Measurements from ENCODE around the gene PDLIM7. TPM values are rescaled to one million over a fixed set of nuclear protein-coding genes. Genes with fewer than 3 reads are reported as not detected.

Gene PDLIM7
- polyA plus RNA-seq, 1 donor (not counting 4 experiments of a cell fraction or from before 2014, with no cell fraction given): 48.5 TPM

DNA sequence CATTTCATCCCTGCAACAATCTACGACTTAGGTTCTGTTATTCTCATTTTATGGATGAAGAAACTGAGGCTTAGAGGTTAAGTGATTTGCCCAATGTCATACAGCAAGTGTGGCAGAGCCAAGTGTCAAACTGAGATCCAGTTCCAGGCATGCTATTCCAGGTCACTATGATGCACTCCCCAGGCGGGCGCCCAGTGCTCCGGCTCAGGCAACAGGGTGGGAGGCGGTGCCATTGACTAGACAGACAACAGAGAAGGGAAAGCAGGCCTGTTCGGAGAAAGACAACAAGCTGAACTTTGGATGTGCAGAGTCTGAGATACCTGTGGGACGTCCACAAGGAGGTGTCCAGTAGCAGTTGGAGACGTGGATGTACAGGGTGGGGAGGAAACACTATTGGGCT lies 30.2 kb upstream of the PDLIM7 start:
- DNase-seq (ENCODE audit: low read depth, low spot score): no peak
- H3K4me2 ChIP-seq (ENCODE audit: control insufficient read depth, extremely low read depth, insufficient read depth, low read depth, low read length): no peak overlapping the region
- TF ChIP-seq, protein P1, sequence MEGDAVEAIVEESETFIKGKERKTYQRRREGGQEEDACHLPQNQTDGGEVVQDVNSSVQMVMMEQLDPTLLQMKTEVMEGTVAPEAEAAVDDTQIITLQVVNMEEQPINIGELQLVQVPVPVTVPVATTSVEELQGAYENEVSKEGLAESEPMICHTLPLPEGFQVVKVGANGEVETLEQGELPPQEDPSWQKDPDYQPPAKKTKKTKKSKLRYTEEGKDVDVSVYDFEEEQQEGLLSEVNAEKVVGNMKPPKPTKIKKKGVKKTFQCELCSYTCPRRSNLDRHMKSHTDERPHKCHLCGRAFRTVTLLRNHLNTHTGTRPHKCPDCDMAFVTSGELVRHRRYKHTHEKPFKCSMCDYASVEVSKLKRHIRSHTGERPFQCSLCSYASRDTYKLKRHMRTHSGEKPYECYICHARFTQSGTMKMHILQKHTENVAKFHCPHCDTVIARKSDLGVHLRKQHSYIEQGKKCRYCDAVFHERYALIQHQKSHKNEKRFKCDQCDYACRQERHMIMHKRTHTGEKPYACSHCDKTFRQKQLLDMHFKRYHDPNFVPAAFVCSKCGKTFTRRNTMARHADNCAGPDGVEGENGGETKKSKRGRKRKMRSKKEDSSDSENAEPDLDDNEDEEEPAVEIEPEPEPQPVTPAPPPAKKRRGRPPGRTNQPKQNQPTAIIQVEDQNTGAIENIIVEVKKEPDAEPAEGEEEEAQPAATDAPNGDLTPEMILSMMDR (optimal IDR thresholded peaks at IDR 0.05 in 1 of 3, IDR thresholded peaks at IDR 0.05 in 1 of 3, conservative IDR thresholded peaks at IDR 0.05 in 1 of 3; ENCODE audit: extremely low read depth in 1 of 3, insufficient read depth in 2 of 3, low read length in 3 of 3): no peak
- no peak for TF ChIP-seq EZH2 (IDR thresholded peaks at IDR 0.05; ENCODE audit: low read length)
- no peaks in the 10 kb centered on the region for H3K9me1 ChIP-seq (ENCODE audit: control insufficient read depth, extremely low read depth, insufficient read depth, low read length)
- H3K9ac ChIP-seq (ENCODE audit: control insufficient read depth, extremely low read depth, insufficient read depth, low read length): no peak overlapping the region
- peaks cover 19% of the 10 kb centered on the region for H3K4me1 ChIP-seq (ENCODE audit: control insufficient read depth, extremely low read depth, insufficient read depth, low read length)
- no peak for FAIRE-seq
- H3K36me3 ChIP-seq (ENCODE audit: control insufficient read depth in 2 of 2, extremely low read depth in 1 of 2, insufficient read depth in 2 of 2, low read length in 2 of 2): peaks cover 57 to 58% of the 10 kb centered on the region in 2 experiments
- H3K9me3 ChIP-seq (ENCODE audit: control insufficient read depth, low read depth, low read length): no peaks in the 10 kb centered on the region
- H3K4me3 ChIP-seq (ENCODE audit: control insufficient read depth in 2 of 3, extremely low read depth in 1 of 3, insufficient read depth in 2 of 3, low read depth in 1 of 3, low read length in 3 of 3): no peak overlapping the region
- no peaks in the 10 kb centered on the region for H3K27me3 ChIP-seq (ENCODE audit: control insufficient read depth, extremely low read depth, insufficient read depth, low read length)
- no peaks in the 10 kb centered on the region for H3K79me2 ChIP-seq (ENCODE audit: control insufficient read depth, insufficient read depth, low read length)
- H2AFZ ChIP-seq (ENCODE audit: control insufficient read depth, low read length): no peak overlapping the region
- H4K20me1 ChIP-seq (ENCODE audit: control insufficient read depth, extremely low read depth, insufficient read depth, low read length): peaks cover 3% of the 10 kb centered on the region
- dilution Hi-C loops (cut with MboI; ENCODE audit: extremely low pct_ligation_motif_present, low sequenced_read_pairs): no loop called here
- no peak overlapping the region for H3K27ac ChIP-seq (ENCODE audit: control insufficient read depth, insufficient read depth, low read length)

DNA sequence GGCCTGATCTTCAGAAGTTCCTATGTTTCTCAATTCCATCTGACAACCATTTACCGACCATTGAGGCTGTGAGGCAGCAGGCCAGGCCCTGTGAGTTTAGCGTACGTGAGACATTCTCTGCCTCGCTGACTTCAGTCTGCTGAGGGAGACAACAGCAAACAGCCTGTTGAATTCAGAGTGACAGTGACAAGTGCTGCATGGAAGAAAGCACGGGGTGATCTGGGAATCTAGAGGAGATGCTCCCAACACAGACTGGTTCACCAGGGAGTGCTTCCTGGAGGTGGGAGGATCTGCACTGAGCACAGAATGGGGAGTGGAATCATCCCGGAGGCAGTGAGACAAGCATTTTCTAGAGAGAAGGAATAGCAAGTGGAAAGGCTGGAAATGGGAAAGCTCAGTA lies 29.4 kb upstream of the PDLIM7 start:
- Histone ChIP-seq H3K4me1 (ENCODE audit: control insufficient read depth, extremely low read depth, insufficient read depth, low read length) (peaks cover 19% of the 10 kb centered on the region), H2AFZ (ENCODE audit: control insufficient read depth, low read length) (no peak overlapping the region), H3K9ac (ENCODE audit: control insufficient read depth, extremely low read depth, insufficient read depth, low read length) (no peak overlapping the region), H3K9me3 (ENCODE audit: control insufficient read depth, low read depth, low read length) (no peaks in the 10 kb centered on the region), H3K36me3 (ENCODE audit: control insufficient read depth in 2 of 2, extremely low read depth in 1 of 2, insufficient read depth in 2 of 2, low read length in 2 of 2) (peaks cover 54 to 55% of the 10 kb centered on the region in 2 experiments), H3K4me3 (ENCODE audit: control insufficient read depth in 2 of 3, extremely low read depth in 1 of 3, insufficient read depth in 2 of 3, low read depth in 1 of 3, low read length in 3 of 3) (no peak overlapping the region), H3K4me2 (ENCODE audit: control insufficient read depth, extremely low read depth, insufficient read depth, low read depth, low read length) (no peak overlapping the region), H3K9me1 (ENCODE audit: control insufficient read depth, extremely low read depth, insufficient read depth, low read length) (no peaks in the 10 kb centered on the region), H3K79me2 (ENCODE audit: control insufficient read depth, insufficient read depth, low read length) (no peaks in the 10 kb centered on the region), H3K27ac (ENCODE audit: control insufficient read depth, insufficient read depth, low read length) (no peak overlapping the region), H4K20me1 (ENCODE audit: control insufficient read depth, extremely low read depth, insufficient read depth, low read length) (peaks cover 3% of the 10 kb centered on the region), H3K27me3 (ENCODE audit: control insufficient read depth, extremely low read depth, insufficient read depth, low read length) (no peaks in the 10 kb centered on the region)
- dilution Hi-C loops (cut with MboI; ENCODE audit: extremely low pct_ligation_motif_present, low sequenced_read_pairs): no loop called here
- TF ChIP-seq, protein P1 (optimal IDR thresholded peaks at IDR 0.05 in 1 of 3, IDR thresholded peaks at IDR 0.05 in 1 of 3, conservative IDR thresholded peaks at IDR 0.05 in 1 of 3; ENCODE audit: extremely low read depth in 1 of 3, insufficient read depth in 2 of 3, low read length in 3 of 3): no peak
- no peak for TF ChIP-seq EZH2 (IDR thresholded peaks at IDR 0.05; ENCODE audit: low read length)
- DNase-seq (ENCODE audit: low read depth, low spot score) (no peak), FAIRE-seq (no peak)
